GM18867 (cell line): ENCODE results near the gene FBRS.
"Not testable (repeated sequence)": the region's sequence is repeated elsewhere in the genome, so short reads cannot be mapped to it uniquely, and the experiment has no call there.

ENCODE experiments used
- ATAC-seq: cut with Tn5 transposase; IDR thresholded peaks from one replicate; pipeline ENCODE4 v1.9.1; 2021; ENCODE audit warnings: mild to moderate bottlenecking, moderate library complexity; ENCODE audit not compliant: unreplicated experiment

The FBRS gene

GRCh38 chr16:30663038-30663437 lies 4.8 kb downstream of the FBRS start:
- ATAC-seq = no peak

GRCh38 chr16:30663820-30664219 lies 5.6 kb downstream of the FBRS start:
- no peak for ATAC-seq

- ATAC-seq = no peak
Measured at GRCh38 chr16:30664616-30665109, 6.4 kb downstream of the FBRS start.

GRCh38 chr16:30665155-30665829 lies 7.1 kb downstream of the FBRS start:
- no peak for ATAC-seq

- ATAC-seq = no peak
Measured at GRCh38 chr16:30665830-30666190, 7.6 kb downstream of the FBRS start.

GRCh38 chr16:30666681-30667080 lies 8.4 kb downstream of the FBRS start:
- no peak for ATAC-seq

GRCh38 chr16:30667361-30667905 lies 9.2 kb downstream of the FBRS start:
- ATAC-seq = no peak

- ATAC-seq = no peak
Measured at GRCh38 chr16:30668393-30668792, 10.2 kb downstream of the FBRS start.

- ATAC-seq = no peak
Measured at GRCh38 chr16:30669026-30669902, 11.0 kb downstream of the FBRS start.

GRCh38 chr16:30669903-30670824 lies 11.9 kb downstream of the FBRS start:
- no peak for ATAC-seq

- no peak for ATAC-seq
Measured at GRCh38 chr16:30675143-30675542, 16.9 kb downstream of the FBRS start.

GRCh38 chr16:30677931-30678585 lies 19.8 kb downstream of the FBRS start:
- no peak for ATAC-seq

- no peak for ATAC-seq
Measured at GRCh38 chr16:30678586-30678970, 20.3 kb downstream of the FBRS start.

- no peak for ATAC-seq
Measured at GRCh38 chr16:30680326-30680725, 22.1 kb downstream of the FBRS start.

GRCh38 chr16:30688701-30689100 lies 30.5 kb downstream of the FBRS start:
- no peak for ATAC-seq

GRCh38 chr16:30691907-30692306 lies 33.7 kb downstream of the FBRS start:
- ATAC-seq = no peak

- ATAC-seq = no peak
Measured at GRCh38 chr16:30692396-30693064, 34.3 kb downstream of the FBRS start.

GRCh38 chr16:30694926-30695693 lies 36.9 kb downstream of the FBRS start:
- no peak for ATAC-seq

- not testable (repeated sequence) for ATAC-seq
Measured at GRCh38 chr16:30696646-30697045, 38.4 kb downstream of the FBRS start.
